ENCODE results near the gene TMEM106A. TPM values are rescaled to one million over a fixed set of nuclear protein-coding genes. Genes with fewer than 3 reads are reported as not detected.
"Not testable (repeated sequence)": the region's sequence is repeated elsewhere in the genome, so short reads cannot be mapped to it uniquely, and the experiment has no call there.

Gene TMEM106A
- total RNA-seq, 4 donors from 2014 or later: 3.3 to 6.2 (median 3.7) TPM

- Histone ChIP-seq H3K36me3 (peaks cover 43 to 100% (median 90%) of the 10 kb centered on the region in 4 donors), H3K27me3 (no peaks in the 10 kb centered on the region), H3K9me3 (no peaks in the 10 kb centered on the region), H3K4me3 (no peak overlapping the region), H3K27ac (replicated peaks in 1 of 4) (no peak overlapping the region), H3K4me1 (peaks cover 0 to 2% (median under 1%) of the 10 kb centered on the region in 4 donors)
- DNase-seq (ENCODE audit: extremely low spot score): no peak
- TF ChIP-seq EP300 (IDR thresholded peaks at IDR 0.05): no peak
- no peak for TF ChIP-seq CTCF (IDR thresholded peaks at IDR 0.05)
- no peak for TF ChIP-seq POLR2AphosphoS5 (IDR thresholded peaks at IDR 0.05)
- TF ChIP-seq POLR2A (IDR thresholded peaks at IDR 0.05; ENCODE audit: low read depth): no peak
- 87% methylated on average over 3 of the region's 3 CpGs for WGBS
- intact Hi-C loops (cut with DNase I): no loop called here
Observed at GRCh38 chr17:43183921-43184320, 27.8 kb upstream of the TMEM106A start.

GRCh38 chr17:43186656-43187055 is 25.0 kb upstream of the TMEM106A start:
- H3K4me1 ChIP-seq; intact Hi-C loops (cut with DNase I); H3K9me3 ChIP-seq; H3K4me3 ChIP-seq; DNase-seq (ENCODE audit: extremely low spot score); H3K27ac ChIP-seq (replicated peaks in 1 of 4); H3K27me3 ChIP-seq: not testable (repeated sequence)
- 94% methylated on average over 5 of the region's 5 CpGs for WGBS
- H3K36me3 ChIP-seq: peaks cover 48 to 100% (median 90%) of the 10 kb centered on the region in 4 donors

DNA sequence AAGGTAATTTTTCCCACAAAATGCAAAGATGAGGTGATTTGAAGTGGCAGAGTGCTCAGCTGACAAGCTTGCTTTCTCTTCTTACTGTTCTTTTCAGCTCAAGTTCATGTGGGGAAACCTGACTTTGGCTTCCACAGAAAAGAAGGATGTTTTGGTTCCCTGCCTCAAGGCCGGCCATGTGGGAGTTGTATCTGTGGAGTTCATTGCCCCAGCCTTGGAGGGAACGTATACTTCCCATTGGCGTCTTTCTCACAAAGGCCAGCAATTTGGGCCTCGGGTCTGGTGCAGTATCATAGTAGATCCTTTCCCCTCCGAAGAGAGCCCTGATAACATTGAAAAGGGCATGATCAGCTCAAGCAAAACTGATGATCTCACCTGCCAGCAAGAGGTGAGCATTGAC is 18.4 kb upstream of the TMEM106A start:
- H3K9me3 ChIP-seq: no peaks in the 10 kb centered on the region
- no peak overlapping the region for H3K4me3 ChIP-seq
- no peak for DNase-seq (ENCODE audit: extremely low spot score)
- TF ChIP-seq EP300 (IDR thresholded peaks at IDR 0.05) (no peak), CTCF (IDR thresholded peaks at IDR 0.05) (no peak), POLR2A (IDR thresholded peaks at IDR 0.05; ENCODE audit: low read depth) (no peak), POLR2AphosphoS5 (IDR thresholded peaks at IDR 0.05) (no peak)
- peaks cover 95 to 100% (median 100%) of the 10 kb centered on the region in 4 donors for H3K36me3 ChIP-seq
- intact Hi-C loops (cut with DNase I): no loop called here
- no peaks in the 10 kb centered on the region for H3K27me3 ChIP-seq
- WGBS: 98% methylated on average over 5 of the region's 5 CpGs
- no peaks in the 10 kb centered on the region for H3K4me1 ChIP-seq
- H3K27ac ChIP-seq (replicated peaks in 1 of 4): no peak overlapping the region

DNA sequence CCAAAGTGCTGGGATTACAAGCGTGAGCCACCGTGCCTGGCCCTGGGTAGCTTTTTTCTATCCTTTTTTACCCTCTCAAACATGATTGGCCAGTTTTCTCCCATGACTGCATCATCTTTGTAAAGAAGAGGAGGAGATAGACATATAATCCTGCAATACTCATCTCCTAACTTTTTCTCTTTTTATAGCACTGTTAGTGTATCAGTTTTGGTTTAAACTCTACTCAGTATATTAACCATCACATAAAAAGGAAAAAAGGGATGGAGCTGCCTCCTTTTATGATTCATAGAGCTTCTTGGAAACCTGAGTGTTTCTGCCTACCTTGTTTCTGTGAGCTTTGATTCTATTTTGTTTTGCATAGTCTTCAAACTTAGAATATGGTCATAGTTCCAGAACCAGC is 12.0 kb upstream of the TMEM106A start:
- no peak for DNase-seq (ENCODE audit: extremely low spot score)
- intact Hi-C loops (cut with DNase I): no loop called here
- WGBS: 100% methylated on average over 2 of the region's 2 CpGs
- H3K4me3 ChIP-seq: no peak overlapping the region
- H3K36me3 ChIP-seq: peaks cover 99 to 100% (median 100%) of the 10 kb centered on the region in 4 donors
- H3K4me1 ChIP-seq: no peaks in the 10 kb centered on the region
- H3K27ac ChIP-seq (replicated peaks in 1 of 4): no peak overlapping the region
- H3K9me3 ChIP-seq: no peaks in the 10 kb centered on the region
- no peaks in the 10 kb centered on the region for H3K27me3 ChIP-seq
- TF ChIP-seq POLR2AphosphoS5 (IDR thresholded peaks at IDR 0.05) (no peak), POLR2A (IDR thresholded peaks at IDR 0.05; ENCODE audit: low read depth) (no peak), EP300 (IDR thresholded peaks at IDR 0.05) (no peak), CTCF (IDR thresholded peaks at IDR 0.05) (no peak)

GRCh38 chr17:43200127-43200526 is 11.5 kb upstream of the TMEM106A start:
- Histone ChIP-seq H3K4me1 (no peaks in the 10 kb centered on the region), H3K36me3 (peaks cover 99 to 100% (median 100%) of the 10 kb centered on the region in 4 donors), H3K27ac (replicated peaks in 1 of 4) (no peak overlapping the region), H3K4me3 (no peak overlapping the region), H3K9me3 (no peaks in the 10 kb centered on the region), H3K27me3 (no peaks in the 10 kb centered on the region)
- DNase-seq (ENCODE audit: extremely low spot score): no peak
- TF ChIP-seq CTCF (IDR thresholded peaks at IDR 0.05) (no peak), POLR2AphosphoS5 (IDR thresholded peaks at IDR 0.05) (no peak), EP300 (IDR thresholded peaks at IDR 0.05) (no peak), POLR2A (IDR thresholded peaks at IDR 0.05; ENCODE audit: low read depth) (no peak)
- intact Hi-C loops (cut with DNase I): no loop called here
- WGBS: 90% methylated on average over 4 of the region's 4 CpGs

- H3K4me3 ChIP-seq; H3K27ac ChIP-seq (replicated peaks in 1 of 4); DNase-seq (ENCODE audit: extremely low spot score); H3K9me3 ChIP-seq; H3K27me3 ChIP-seq; H3K4me1 ChIP-seq; intact Hi-C loops (cut with DNase I): not testable (repeated sequence)
- H3K36me3 ChIP-seq: peaks cover 80 to 100% (median 99%) of the 10 kb centered on the region in 4 donors
- 94% methylated on average over 3 of the region's 3 CpGs for WGBS
Observed at GRCh38 chr17:43203013-43203412, 8.7 kb upstream of the TMEM106A start.

Measured in esophagus muscularis mucosa (tissue), 4 donors.